ENCODE data around the gene AGAP3.
A peak's percentile ranks its signal among the peaks of the same experiment; 100 is the strongest.

AGAP3 gene

DNA sequence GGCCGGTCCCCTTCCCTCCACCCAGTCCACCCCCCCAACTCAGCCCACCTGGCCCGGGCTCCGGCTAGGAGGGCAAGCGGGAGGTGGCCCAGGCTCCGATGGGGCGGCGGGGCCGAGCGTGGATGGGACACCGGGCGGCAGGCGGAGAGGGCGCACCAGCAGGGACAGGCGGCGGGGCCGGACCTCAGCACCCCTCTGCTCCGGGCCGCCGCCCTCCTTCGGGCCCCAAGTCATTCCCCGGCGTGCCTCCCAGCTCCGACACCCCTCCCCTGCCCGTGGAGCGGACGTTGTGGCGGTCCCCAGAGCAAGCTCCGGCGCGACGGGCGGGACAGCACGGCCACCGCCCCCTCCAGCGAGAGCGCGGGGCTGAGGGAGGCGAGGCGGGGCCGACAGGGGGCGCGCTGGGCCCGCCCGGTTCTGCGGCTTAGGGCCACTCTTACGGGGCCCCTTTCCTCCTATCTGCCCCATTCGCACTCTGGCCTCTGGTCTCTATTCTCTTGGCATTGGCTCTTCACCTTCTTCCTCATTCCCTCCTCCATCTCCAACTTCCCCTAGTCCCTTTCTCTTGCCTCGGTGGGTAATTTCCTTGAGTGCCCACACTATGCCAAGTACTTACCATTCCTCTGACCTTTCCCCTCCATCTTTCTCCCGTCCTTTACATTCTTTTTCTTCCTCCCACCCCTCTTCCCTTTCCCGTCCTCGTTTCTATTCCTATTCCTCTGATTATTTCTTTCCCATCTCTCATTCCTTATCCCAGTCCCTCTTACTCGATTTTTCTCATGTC is 81.9 kb downstream of the AGAP3 start:
- peak in 2 of 3 experiments; percentile 27 to 41 for DNase-seq

- peak in 1 of 3 experiments; percentile 41 for DNase-seq
Observed at GRCh38 chr7:151168787-151169162, 82.5 kb downstream of the AGAP3 start.

GRCh38 chr7:151172273-151173141 is 86.2 kb downstream of the AGAP3 start:
- DNase-seq, result peak; percentile 53 to 83 (median 79)

DNA sequence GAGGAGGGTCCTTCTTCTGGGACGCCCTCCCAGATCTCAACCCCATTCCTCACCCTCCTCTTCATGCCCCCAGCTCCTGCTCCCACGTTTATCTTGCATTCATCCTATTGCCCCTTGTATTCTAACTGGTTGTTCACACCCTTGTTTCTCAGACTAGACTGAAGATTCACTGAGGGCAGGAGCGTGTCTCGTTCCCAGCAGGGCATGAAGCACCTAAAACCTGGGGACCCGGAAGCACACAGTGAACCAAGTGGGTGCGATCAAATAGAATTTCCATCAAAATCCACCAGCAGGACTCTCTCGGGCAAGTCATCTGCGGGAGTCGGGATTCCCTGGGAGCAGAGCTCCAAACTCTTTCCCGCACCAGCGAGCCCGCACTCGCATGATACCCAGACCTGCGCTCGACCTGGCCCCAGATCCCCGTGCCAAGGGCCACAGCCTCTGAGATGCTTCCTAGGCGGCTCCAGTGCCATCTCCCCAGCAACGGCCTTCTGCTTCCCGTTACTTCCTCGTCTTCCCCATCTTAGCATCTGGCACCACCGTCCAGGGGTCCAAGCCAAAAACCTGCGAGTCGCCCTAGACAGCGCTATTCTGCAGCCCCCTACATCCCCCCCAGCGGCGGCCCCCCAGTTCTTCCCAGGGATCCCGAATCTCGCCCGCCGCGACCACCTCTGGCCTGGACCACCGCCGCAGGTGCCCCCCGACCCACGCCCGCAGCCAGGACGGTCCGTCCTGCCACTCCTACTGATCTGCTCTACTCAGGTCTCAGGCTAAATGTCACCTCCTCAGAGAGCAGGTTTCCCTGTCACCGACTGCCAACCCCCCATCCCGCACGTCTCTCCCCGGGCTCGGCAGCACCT is 87.3 kb downstream of the AGAP3 start:
- no peak for DNase-seq

DNA sequence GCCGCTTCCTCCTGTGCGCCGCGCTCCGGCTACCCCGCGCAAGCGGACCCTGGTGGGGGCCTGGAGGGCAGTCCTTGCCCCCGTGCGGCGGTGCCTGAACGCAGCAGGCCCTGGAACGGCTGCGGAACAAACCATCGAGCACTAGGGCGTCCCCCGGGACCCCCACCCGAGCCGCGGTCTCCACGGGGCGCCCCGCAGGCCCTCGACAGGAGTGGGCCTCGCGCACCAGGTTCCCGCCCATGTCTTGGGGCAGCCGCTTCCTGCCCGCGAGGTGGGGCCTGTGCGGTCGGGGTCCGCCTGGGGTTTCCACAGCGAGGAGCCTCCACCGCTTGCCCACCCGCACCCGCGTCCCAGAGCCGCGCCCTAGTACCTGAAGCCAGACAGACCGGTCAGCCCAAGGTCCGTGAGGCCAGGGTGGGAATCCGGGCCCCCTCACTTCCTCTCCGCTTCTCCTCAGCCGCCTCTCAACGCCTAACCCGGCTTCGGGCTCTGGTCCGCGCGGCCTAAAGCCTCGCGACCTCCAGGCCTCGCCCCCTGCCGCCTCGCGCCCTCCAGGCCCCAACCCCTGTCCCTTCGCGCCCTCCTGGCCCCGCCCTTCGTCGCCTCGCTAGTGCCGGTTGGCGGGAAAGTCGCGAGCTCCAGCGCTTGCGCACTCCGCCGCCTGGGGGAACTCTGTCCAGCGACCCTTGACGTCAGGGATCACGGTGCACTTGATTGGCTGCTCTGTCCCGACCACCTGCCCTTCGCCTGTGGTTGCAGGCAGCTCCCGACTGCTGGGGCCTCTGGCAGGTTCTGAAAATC is 88.2 kb downstream of the AGAP3 start:
- no peak for DNase-seq

GRCh38 chr7:151175047-151175792 is 88.9 kb downstream of the AGAP3 start:
- no peak for DNase-seq

GRCh38 chr7:151175793-151176311 is 89.6 kb downstream of the AGAP3 start:
- no peak for DNase-seq

DNA sequence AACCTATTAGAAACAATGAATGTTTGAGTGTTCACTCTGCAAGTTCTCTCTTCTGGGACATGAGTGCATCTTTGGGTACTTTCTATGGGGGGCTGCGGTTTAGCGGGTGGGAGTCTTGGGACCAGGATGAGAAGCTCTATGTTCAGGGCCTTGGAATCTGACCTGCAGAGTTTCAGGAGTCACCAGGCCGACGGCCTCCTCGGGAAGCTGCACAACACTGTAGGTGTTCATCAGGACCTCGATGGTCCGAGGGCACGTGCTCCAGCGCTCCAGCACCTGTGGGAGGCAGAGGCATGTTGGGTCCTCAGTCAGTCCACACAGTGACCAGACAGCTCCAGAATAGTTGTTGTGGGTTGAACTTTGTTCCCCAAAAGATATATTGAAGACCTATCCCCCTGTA is 90.1 kb downstream of the AGAP3 start:
- DNase-seq, result no peak

- no peak for DNase-seq
Observed at GRCh38 chr7:151177310-151177709, 91.0 kb downstream of the AGAP3 start.

- DNase-seq, result no peak
Observed at GRCh38 chr7:151178236-151178635, 92.0 kb downstream of the AGAP3 start.

DNA sequence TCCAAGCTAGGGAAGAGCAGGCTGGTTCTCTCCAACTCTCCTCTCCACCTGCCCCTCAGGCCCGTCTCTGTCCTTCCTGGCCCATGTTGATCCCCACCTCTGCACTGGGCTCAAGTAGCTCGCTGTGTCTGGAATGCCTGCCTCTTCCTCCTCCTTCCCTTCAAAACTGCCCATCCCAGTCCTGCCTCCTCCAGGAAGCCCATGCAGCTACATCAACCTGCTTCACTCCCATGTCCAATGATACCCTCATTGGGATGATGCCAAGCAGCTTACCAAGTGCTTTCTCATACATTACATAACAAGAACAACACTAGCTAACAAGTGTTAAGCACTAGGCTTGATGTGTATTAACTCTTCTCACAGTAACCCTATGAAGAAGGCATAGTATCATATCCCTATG is 92.6 kb downstream of the AGAP3 start:
- no peak for DNase-seq

- DNase-seq, result no peak
Observed at GRCh38 chr7:151179287-151179860, 93.1 kb downstream of the AGAP3 start.

DNA sequence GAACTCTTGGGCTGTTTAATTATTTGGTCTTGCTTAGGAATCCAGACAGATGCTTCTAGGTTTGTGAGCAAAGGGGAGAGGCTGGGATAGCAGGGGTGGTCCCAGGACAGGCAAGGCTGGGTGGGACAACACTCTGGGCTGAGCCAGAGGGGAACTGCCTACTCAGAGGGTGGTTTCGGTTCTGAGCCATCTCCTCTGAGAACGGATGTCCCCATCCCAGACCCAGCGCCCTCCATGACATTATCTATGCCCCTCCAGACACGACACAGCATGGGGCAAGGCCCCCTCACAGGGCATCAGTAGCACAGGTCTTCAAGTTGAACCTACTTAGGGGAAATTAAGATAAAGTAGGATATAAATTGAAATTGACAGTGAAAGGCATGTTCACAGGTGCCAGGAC is 93.7 kb downstream of the AGAP3 start:
- DNase-seq, result no peak

- no peak for DNase-seq
Observed at GRCh38 chr7:151181011-151181431, 94.7 kb downstream of the AGAP3 start.

- DNase-seq, result no peak
Observed at GRCh38 chr7:151185762-151186639, 99.7 kb downstream of the AGAP3 start.

DNA sequence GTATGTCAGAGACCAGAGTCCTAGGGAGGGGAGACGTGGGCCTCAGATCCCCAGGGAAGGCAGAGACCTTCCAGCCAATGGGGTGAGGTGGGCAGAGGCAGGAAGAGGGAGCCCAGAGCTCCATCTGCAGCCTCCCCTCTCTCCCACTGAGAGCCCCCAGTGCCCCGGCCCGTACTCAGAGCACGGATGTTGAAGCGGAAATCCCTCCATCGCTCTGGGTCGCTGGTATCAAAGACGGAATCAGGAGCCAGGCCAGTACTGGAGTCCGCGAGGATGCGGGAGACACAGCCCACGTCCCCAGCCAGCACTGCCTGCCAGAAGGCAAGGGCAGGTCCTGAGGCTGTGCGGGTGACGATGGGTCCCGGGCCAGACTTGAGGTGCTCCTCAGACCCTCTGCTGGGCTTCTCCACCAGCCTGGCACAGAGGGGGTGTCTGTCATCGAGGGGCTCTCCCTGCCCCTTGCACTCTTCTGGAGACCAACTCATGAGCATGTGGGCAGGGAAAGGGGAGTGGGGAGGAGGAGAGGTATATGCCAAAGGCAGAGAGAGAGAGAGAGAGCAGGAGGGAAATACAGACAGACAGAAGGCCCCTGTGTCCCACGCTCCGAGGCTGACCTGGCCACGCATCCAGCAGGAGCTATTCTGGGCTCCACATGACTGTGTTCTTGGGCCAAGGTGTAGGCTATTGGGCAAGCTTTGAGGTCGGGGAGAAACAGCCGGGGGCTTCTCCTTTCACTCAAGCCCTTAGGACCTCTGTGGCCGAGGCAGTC is 100.5 kb downstream of the AGAP3 start, which contains the start of gene ASB10:
ASB10 (minus strand) TSS at position 611 of the 769 bp plus-strand sequence; CDS start at position 491, 120 bp downstream.
- no peak for DNase-seq

DNA sequence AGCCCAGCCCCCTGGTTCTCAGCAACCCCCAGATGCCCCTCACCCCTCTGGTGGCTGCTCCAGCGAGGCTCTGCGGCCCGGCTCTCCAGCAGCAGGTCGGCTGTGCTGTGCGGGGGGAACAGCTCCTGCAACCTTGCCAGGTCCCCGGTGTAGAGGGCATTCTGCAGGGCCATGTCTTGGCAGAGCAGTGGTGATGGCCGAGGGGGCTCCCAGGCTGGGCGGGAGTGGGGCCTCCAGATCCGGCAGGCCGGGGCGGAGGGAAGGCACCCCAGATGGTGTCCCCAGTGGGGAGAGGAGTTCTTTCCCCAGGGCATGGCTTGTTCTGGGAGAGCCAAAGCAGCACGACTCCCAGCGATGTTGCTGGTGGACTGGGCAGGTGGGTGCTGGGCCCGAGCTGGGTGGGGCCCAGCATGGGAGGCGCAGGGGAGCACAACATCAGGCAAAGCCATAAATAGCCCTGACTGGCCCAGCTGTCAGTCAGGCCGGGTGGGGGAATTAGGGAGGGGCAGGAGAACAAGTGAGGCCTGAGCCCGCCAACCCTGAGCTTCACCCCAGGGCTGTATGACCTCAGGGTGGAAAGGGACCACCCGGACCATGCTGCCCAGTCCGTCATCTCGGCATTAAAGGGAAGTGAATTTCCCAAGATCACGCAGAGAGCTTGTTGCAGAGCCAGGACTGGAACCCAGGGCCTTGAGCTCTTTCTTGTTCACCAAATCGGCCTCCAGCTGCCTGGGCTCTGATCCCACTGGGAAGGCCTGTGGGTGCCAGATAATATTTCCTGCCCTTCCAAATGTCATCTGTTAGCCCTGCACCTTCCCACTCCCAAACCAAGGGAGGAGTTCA is 101.4 kb downstream of the AGAP3 start:
- no peak for DNase-seq

GRCh38 chr7:151188252-151188542 is 101.9 kb downstream of the AGAP3 start:
- DNase-seq, result no peak
